Neural crest cell (in vitro differentiated cells): Measurements from ENCODE around the gene GPX2. TPM values are rescaled to one million over a fixed set of nuclear protein-coding genes. Genes with fewer than 3 reads are reported as not detected.

Experiments used
- DNase-seq: peaks from one replicate; pipeline ENCODE4 v3.0.0; 2021; ENCODE audit warnings: low read depth, mixed read lengths, low spot score
- H3K27ac Mint-ChIP-seq: one replicate; pipeline ENCODE4 v1.8.0; 2021; ENCODE audit warnings: mild to moderate bottlenecking, mixed read lengths; ENCODE audit not compliant: unreplicated experiment
- H3K27me3 Mint-ChIP-seq: 2 replicates; pipeline ENCODE4 v1.8.0; 2021; ENCODE audit warnings: low read depth, mild to moderate bottlenecking, mixed read lengths
- H3K36me3 Mint-ChIP-seq: 2 replicates; pipeline ENCODE4 v1.8.0; 2021; ENCODE audit warnings: low read depth, mild to moderate bottlenecking, mixed read lengths
- H3K4me1 Mint-ChIP-seq: 2 replicates; pipeline ENCODE4 v1.8.0; 2021; ENCODE audit warnings: mixed read lengths
- H3K4me3 Mint-ChIP-seq: one replicate; pipeline ENCODE4 v1.8.0; 2021; ENCODE audit warnings: mild to moderate bottlenecking, mixed read lengths
- H3K9me3 Mint-ChIP-seq: 2 replicates; pipeline ENCODE4 v1.8.0; 2021; ENCODE audit warnings: mixed read lengths
- CTCF ChIP-seq: fragments of 200-600 bp; sonication (generic); conservative IDR thresholded peaks from 2 replicates; pipeline ENCODE4 v1.5.0; 2021; ENCODE audit warnings: antibody characterized with exemption, mild to moderate bottlenecking
- total RNA-seq: library from RNA; stranded (reverse); gene quantifications from 2 replicates; pipeline ENCODE4 v1.2.1, GENCODE V29; 2021

Gene GPX2
- total RNA-seq, 1 donor from 2014 or later, result not detected

GRCh38 chr14:64932231-64932630, 10.3 kb downstream of the GPX2 start:
- Mint-ChIP-seq H3K27ac (no peak overlapping the region), H3K27me3 (no peaks in the 10 kb centered on the region), H3K4me1 (peaks cover 15% of the 10 kb centered on the region), H3K9me3 (no peaks in the 10 kb centered on the region), H3K36me3 (peaks cover 2% of the 10 kb centered on the region), H3K4me3 (no peak overlapping the region)
- TF ChIP-seq CTCF, result no peak
- no peak for DNase-seq

- no peak for DNase-seq
- no peaks in the 10 kb centered on the region for H3K9me3 Mint-ChIP-seq
- H3K27ac Mint-ChIP-seq, result no peak overlapping the region
Measured at GRCh38 chr14:64931123-64931522, 11.4 kb downstream of the GPX2 start.

GRCh38 chr14:64930085-64930843, 12.3 kb downstream of the GPX2 start:
- peaks cover 6% of the 10 kb centered on the region for H3K4me1 Mint-ChIP-seq
- DNase-seq, result no peak
- no peak overlapping the region for H3K4me3 Mint-ChIP-seq
- H3K36me3 Mint-ChIP-seq, result peaks cover 2% of the 10 kb centered on the region
- H3K9me3 Mint-ChIP-seq, result no peaks in the 10 kb centered on the region
- TF ChIP-seq CTCF, result no peak
- H3K27ac Mint-ChIP-seq, result no peak overlapping the region
- no peaks in the 10 kb centered on the region for H3K27me3 Mint-ChIP-seq

More at GRCh38 chr14:64931123-64931522, 11.4 kb downstream of the GPX2 start:
- no peak for TF ChIP-seq CTCF
- no peaks in the 10 kb centered on the region for H3K27me3 Mint-ChIP-seq
- H3K36me3 Mint-ChIP-seq, result peaks cover 2% of the 10 kb centered on the region
- H3K4me3 Mint-ChIP-seq, result no peak overlapping the region
- H3K4me1 Mint-ChIP-seq, result peaks cover 6% of the 10 kb centered on the region

- no peaks in the 10 kb centered on the region for H3K36me3 Mint-ChIP-seq
- no peaks in the 10 kb centered on the region for H3K27me3 Mint-ChIP-seq
- TF ChIP-seq CTCF, result no peak
- DNase-seq, result no peak
- no peak overlapping the region for H3K4me3 Mint-ChIP-seq
- no peaks in the 10 kb centered on the region for H3K9me3 Mint-ChIP-seq
- H3K27ac Mint-ChIP-seq, result no peak overlapping the region
- peaks cover 6% of the 10 kb centered on the region for H3K4me1 Mint-ChIP-seq
Measured at GRCh38 chr14:64929014-64929359, 13.6 kb downstream of the GPX2 start.

- Mint-ChIP-seq H3K27me3 (no peaks in the 10 kb centered on the region), H3K4me3 (no peak overlapping the region)
Measured at GRCh38 chr14:64928239-64929013, 14.1 kb downstream of the GPX2 start.

More at GRCh38 chr14:64928239-64929013, 14.1 kb downstream of the GPX2 start:
- no peak for DNase-seq
- TF ChIP-seq CTCF, result no peak
- peaks cover 6% of the 10 kb centered on the region for H3K4me1 Mint-ChIP-seq
- no peaks in the 10 kb centered on the region for H3K36me3 Mint-ChIP-seq
- no peaks in the 10 kb centered on the region for H3K9me3 Mint-ChIP-seq
- no peak overlapping the region for H3K27ac Mint-ChIP-seq
